CD14-positive monocyte (primary cell): ENCODE data around the gene CDKL2. TPM values are rescaled to one million over a fixed set of nuclear protein-coding genes. Genes with fewer than 3 reads are reported as not detected.
A peak's percentile ranks its signal among the peaks of the same experiment; 100 is the strongest.

ENCODE experiments used
- DNase-seq, 3 donors: peaks; one replicate each; pipeline ENCODE4 v3.0.0-alpha.2; 2011 to 2022
- H2AFZ ChIP-seq: 2 replicates; pipeline ENCODE4 v1.6.0; 2012; ENCODE audit warnings: mild to moderate bottlenecking, low read depth, low read length, inconsistent platforms; ENCODE audit not compliant: insufficient read depth, poor library complexity, severe bottlenecking
- H3K27ac ChIP-seq, 2 donors: 1 replicate in 1 of 2; 2 replicates in 1 of 2; pipeline ENCODE4 v1.5.1; 2012 to 2013; ENCODE audit warnings: low read length in 2 of 2, control low read depth in 1 of 2, inconsistent platforms in 1 of 2, low read depth in 1 of 2, mild to moderate bottlenecking in 1 of 2
- H3K27me3 ChIP-seq, 2 donors: one replicate each; pipeline versions ENCODE4 v1.6.0 to v1.6.1; 2011 to 2013; ENCODE audit warnings: low read length in 2 of 2; ENCODE audit not compliant: control insufficient read depth in 2 of 2, insufficient read depth in 2 of 2
- H3K36me3 ChIP-seq, 2 donors: replicated peaks in 1 of 2; 1 replicate in 1 of 2; 2 replicates in 1 of 2; pipeline versions ENCODE4 v1.5.1 to v1.6.1; 2012 to 2013; ENCODE audit warnings: low read length in 2 of 2, control low read depth in 1 of 2, inconsistent platforms in 1 of 2, mild to moderate bottlenecking in 1 of 2; ENCODE audit not compliant: insufficient read depth in 2 of 2, control insufficient read depth in 1 of 2
- H3K4me1 ChIP-seq, 2 donors: 1 replicate in 1 of 2; 2 replicates in 1 of 2; pipeline versions ENCODE4 v1.5.1 to v1.6.1; 2012 to 2013; ENCODE audit warnings: low read length in 2 of 2, control low read depth in 1 of 2, inconsistent platforms in 1 of 2, mild to moderate bottlenecking in 1 of 2, moderate library complexity in 1 of 2; ENCODE audit not compliant: insufficient read depth in 2 of 2, control insufficient read depth in 1 of 2
- H3K4me2 ChIP-seq: replicated peaks from 2 replicates; pipeline ENCODE3; 2012; ENCODE audit warnings: low read length, moderate library complexity, mild to moderate bottlenecking; ENCODE audit not compliant: poor library complexity, severe bottlenecking; ENCODE audit errors: extremely low read depth
- H3K4me3 ChIP-seq, 3 experiments: fragments of 200-600 bp in 1 of 3; sonication (generic) in 1 of 3; replicated peaks in 1 of 3; 1 replicate in 2 of 3; 2 replicates in 1 of 3; pipeline ENCODE4 v1.5.1; 2011 to 2013; ENCODE audit warnings: low read length in 3 of 3, mild to moderate bottlenecking in 3 of 3, control low read depth in 2 of 3, low read depth in 2 of 3, inconsistent platforms in 1 of 3, moderate library complexity in 1 of 3
- H3K79me2 ChIP-seq: 2 replicates; pipeline ENCODE4 v1.6.0; 2012; ENCODE audit warnings: mild to moderate bottlenecking, control low read depth, inconsistent platforms, low read length, moderate library complexity; ENCODE audit not compliant: insufficient read depth
- H3K9ac ChIP-seq: 2 replicates; pipeline ENCODE4 v1.6.0; 2017; ENCODE audit warnings: low read length, mild to moderate bottlenecking; ENCODE audit not compliant: insufficient read depth, poor library complexity, severe bottlenecking
- H3K9me3 ChIP-seq, 2 donors: replicated peaks in 1 of 2; 1 replicate in 1 of 2; 2 replicates in 1 of 2; pipeline versions ENCODE4 v1.5.1 to v1.6.1; 2012 to 2013; ENCODE audit warnings: low read length in 2 of 2, control low read depth in 1 of 2; ENCODE audit not compliant: control insufficient read depth in 1 of 2, insufficient read depth in 1 of 2
- H4K20me1 ChIP-seq: 2 replicates; pipeline ENCODE4 v1.6.0; 2012; ENCODE audit warnings: mild to moderate bottlenecking, low read length, control low read depth, moderate library complexity; ENCODE audit not compliant: insufficient read depth
- H3K27ac Mint-ChIP-seq, 7 donors: one replicate each; pipeline ENCODE4 v1.8.0; 2020; ENCODE audit warnings: mild to moderate bottlenecking in 7 of 7, mixed read lengths in 7 of 7, moderate library complexity in 6 of 7, inconsistent platforms in 2 of 7
- H3K27me3 Mint-ChIP-seq, 3 donors: one replicate each; pipeline ENCODE4 v1.8.0; 2021 to 2022; ENCODE audit warnings: low read depth in 3 of 3, mild to moderate bottlenecking in 3 of 3, mixed read lengths in 3 of 3, moderate library complexity in 3 of 3, inconsistent platforms in 1 of 3
- H3K36me3 Mint-ChIP-seq, 2 donors: one replicate each; pipeline ENCODE4 v1.8.0; 2020; ENCODE audit warnings: mixed read lengths in 2 of 2, inconsistent platforms in 1 of 2, mild to moderate bottlenecking in 1 of 2
- H3K4me1 Mint-ChIP-seq: one replicate; pipeline ENCODE4 v1.8.0; 2020; ENCODE audit warnings: mild to moderate bottlenecking, mixed read lengths
- H3K4me3 Mint-ChIP-seq, 2 donors: one replicate each; pipeline ENCODE4 v1.8.0; 2020; ENCODE audit warnings: mild to moderate bottlenecking in 2 of 2, mixed read lengths in 2 of 2, moderate library complexity in 1 of 2
- H3K9me3 Mint-ChIP-seq, 7 donors: one replicate each; pipeline ENCODE4 v1.8.0; 2020 to 2022; ENCODE audit warnings: mixed read lengths in 7 of 7, mild to moderate bottlenecking in 6 of 7, moderate library complexity in 6 of 7, inconsistent platforms in 2 of 7
- WGBS: methylation state at CpG from one replicate; pipeline ENCODE4 v1.1.5; 2013; ENCODE audit warnings: missing lambda C conversion rate; ENCODE audit not compliant: insufficient coverage; 5-methylcytosine and 5-hydroxymethylcytosine counted together
- intact Hi-C, 2 donors: fragments of 100-400 bp; cut with micrococcal nuclease; formaldehyde crosslinking; loops; one replicate each; pipeline versions ENCODE4 v1.15.0 to v1.15.1; 2023
- polyA plus RNA-seq, 3 donors: library from polyadenylated mRNA; depleted of rRNA in 1 of 3; unstranded in 2 of 3; stranded (reverse) in 1 of 3; fragments of 300-500 nt in 2 of 3; fragments of >200 nt in 1 of 3; fragmentation: Illumina TruSeq in 2 of 3; gene quantifications; 1 replicate in 2 of 3; 2 replicates in 1 of 3; pipeline ENCODE4 v1.2.3, GENCODE V29; 2012 to 2021
- TF ChIP-seq, protein P1 (sequence below): fragments of 200-600 bp; IDR thresholded peaks from one replicate; pipeline ENCODE4 v1.8.0; 2022; ENCODE audit warnings: antibody characterized with exemption, mild to moderate bottlenecking

The CDKL2 gene
- polyA plus RNA-seq, 3 donors, result not detected

DNA sequence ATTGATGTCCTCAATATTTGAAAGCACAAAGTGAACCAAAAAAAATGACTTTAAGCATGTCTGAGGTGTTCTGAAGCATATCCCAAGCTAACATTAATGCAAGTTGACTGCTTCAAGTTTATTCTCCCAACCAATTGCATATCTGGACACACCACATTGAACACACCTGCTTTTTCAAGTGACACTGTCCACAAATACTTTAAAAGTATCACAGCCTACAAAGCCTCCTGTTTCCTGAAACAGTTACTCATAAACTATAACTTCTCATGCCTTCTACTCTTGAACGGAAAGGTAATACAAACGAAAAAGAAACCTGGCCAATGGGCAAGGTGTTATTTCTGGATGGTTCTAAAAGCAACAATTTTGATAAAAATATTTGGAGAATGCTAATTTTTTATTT is 1.1 kb downstream of the CDKL2 start:
- Histone ChIP-seq H3K27me3 (peaks cover 0 to 13% of the 10 kb centered on the region in 2 donors), H3K9ac (no peak overlapping the region), H3K27ac (no peak overlapping the region), H3K79me2 (no peaks in the 10 kb centered on the region), H2AFZ (no peak overlapping the region), H4K20me1 (no peaks in the 10 kb centered on the region), H3K4me3 (no peak overlapping the region), H3K36me3 (no peaks in the 10 kb centered on the region), H3K4me1 (peaks cover 13 to 14% of the 10 kb centered on the region in 2 donors), H3K9me3 (no peaks in the 10 kb centered on the region), H3K4me2 (no peak overlapping the region)
- Mint-ChIP-seq H3K4me3 (peak overlapping the region in 1 of 2 donors; percentile 48), H3K4me1 (peaks cover 16% of the 10 kb centered on the region), H3K36me3 (no peaks in the 10 kb centered on the region), H3K27me3 (peaks cover 14 to 18% (median 15%) of the 10 kb centered on the region in 3 donors), H3K9me3 (peaks cover 0 to 4% (median 0%) of the 10 kb centered on the region in 7 donors), H3K27ac (no peak overlapping the region)
- no peak for DNase-seq
- TF ChIP-seq, protein P1, sequence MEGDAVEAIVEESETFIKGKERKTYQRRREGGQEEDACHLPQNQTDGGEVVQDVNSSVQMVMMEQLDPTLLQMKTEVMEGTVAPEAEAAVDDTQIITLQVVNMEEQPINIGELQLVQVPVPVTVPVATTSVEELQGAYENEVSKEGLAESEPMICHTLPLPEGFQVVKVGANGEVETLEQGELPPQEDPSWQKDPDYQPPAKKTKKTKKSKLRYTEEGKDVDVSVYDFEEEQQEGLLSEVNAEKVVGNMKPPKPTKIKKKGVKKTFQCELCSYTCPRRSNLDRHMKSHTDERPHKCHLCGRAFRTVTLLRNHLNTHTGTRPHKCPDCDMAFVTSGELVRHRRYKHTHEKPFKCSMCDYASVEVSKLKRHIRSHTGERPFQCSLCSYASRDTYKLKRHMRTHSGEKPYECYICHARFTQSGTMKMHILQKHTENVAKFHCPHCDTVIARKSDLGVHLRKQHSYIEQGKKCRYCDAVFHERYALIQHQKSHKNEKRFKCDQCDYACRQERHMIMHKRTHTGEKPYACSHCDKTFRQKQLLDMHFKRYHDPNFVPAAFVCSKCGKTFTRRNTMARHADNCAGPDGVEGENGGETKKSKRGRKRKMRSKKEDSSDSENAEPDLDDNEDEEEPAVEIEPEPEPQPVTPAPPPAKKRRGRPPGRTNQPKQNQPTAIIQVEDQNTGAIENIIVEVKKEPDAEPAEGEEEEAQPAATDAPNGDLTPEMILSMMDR, result no peak
- intact Hi-C loops, result no loop called here
- no CpG with 5 or more reads among the region's 2 CpGs for WGBS

DNA sequence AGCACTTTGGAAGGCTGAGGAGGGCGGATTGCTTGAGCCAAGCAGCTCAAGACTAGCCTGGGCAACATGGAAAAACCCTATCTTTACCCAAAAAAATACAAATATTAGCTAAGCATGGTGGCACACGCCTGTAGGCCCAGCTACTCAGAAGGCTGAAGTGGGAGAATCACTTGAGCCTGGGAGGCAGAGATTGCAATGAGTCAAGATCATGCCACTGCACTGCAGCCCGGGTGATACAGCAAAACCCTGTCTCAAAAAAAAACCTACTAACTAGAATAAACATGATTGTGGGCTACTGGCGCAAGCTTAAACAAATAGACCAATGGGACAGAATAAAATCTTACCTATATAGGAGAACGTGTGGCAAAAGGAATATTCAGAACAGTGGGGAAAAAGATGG is 7.3 kb downstream of the CDKL2 start:
- no peaks in the 10 kb centered on the region for H3K27me3 ChIP-seq
- no peak overlapping the region for H3K4me2 ChIP-seq
- Mint-ChIP-seq H3K27me3 (peaks cover 2 to 8% (median 4%) of the 10 kb centered on the region in 3 donors), H3K9me3 (no peaks in the 10 kb centered on the region), H3K27ac (no peak overlapping the region), H3K36me3 (no peaks in the 10 kb centered on the region), H3K4me3 (no peak overlapping the region), H3K4me1 (no peaks in the 10 kb centered on the region)
- TF ChIP-seq, protein P1, result no peak
- no peaks in the 10 kb centered on the region for H3K4me1 ChIP-seq
- H3K9me3 ChIP-seq, result no peaks in the 10 kb centered on the region
- H3K36me3 ChIP-seq, result no peaks in the 10 kb centered on the region
- H4K20me1 ChIP-seq, result no peaks in the 10 kb centered on the region
- H3K27ac ChIP-seq, result no peak overlapping the region
- no peak for DNase-seq
- no peaks in the 10 kb centered on the region for H3K79me2 ChIP-seq
- WGBS, result 100% methylated on average over 2 of the region's 5 CpGs
- no peak overlapping the region for H2AFZ ChIP-seq
- no peak overlapping the region for H3K4me3 ChIP-seq
- no peak overlapping the region for H3K9ac ChIP-seq
- intact Hi-C loops, result no loop called here
